K562 (cell line): Measurements from ENCODE around the gene ITGA11. TPM values are rescaled to one million over a fixed set of nuclear protein-coding genes. Genes with fewer than 3 reads are reported as not detected.

Experiments used
- ATAC-seq: fragments of 200-7000 bp; cut with Tn5 transposase; 3 replicates; pipeline ENCODE4 v1.9.1; 2020; ENCODE audit warnings: moderate library complexity
- BruUV-seq: library from RNA; stranded (reverse); fragments of 400-500 nt; replicated peaks from 2 replicates; lab custom pipeline; 2021; lab: Mats Ljungman, UMichigan
- CTCF ChIA-PET: fragments of 300-600 bp; formaldehyde crosslinking; extraction: SDS; loops from one replicate; lab custom pipeline; 2021; ENCODE audit warnings: low intra/inter-chr PET ratio; lab: Yijun Ruan, JAX
- POLR2A ChIA-PET: fragments of 300-600, 350-650 bp; sonication (Branson Sonifier 250); formaldehyde crosslinking; extraction: SDS; loops from one replicate; lab custom pipeline; 2021; ENCODE audit warnings: antibody characterized with exemption, inconsistent platforms; lab: Yijun Ruan, JAX
- DNase-seq, 4 experiments: peaks; one replicate each; pipeline versions ENCODE4 v3.0.0 to v3.0.0-alpha.2; 2011 to 2018; ENCODE audit warnings: low spot score in 3 of 4, mixed read lengths in 3 of 4; ENCODE audit errors: extremely low read depth in 1 of 4
- FAIRE-seq: peaks from 2 replicates; lab custom pipeline; 2011; peaks lifted over from hg19 to GRCh38; lab: Jason Lieb, UNC
- H2AFZ ChIP-seq: 2 replicates; pipeline ENCODE4 v1.6.0; 2011; ENCODE audit warnings: low read depth, low read length, control low read depth, inconsistent platforms
- H3K27ac ChIP-seq: fragments of 200-600 bp; 3 replicates; pipeline ENCODE4 v1.8.0; 2011; ENCODE audit warnings: low read depth, mild to moderate bottlenecking, control low read depth, inconsistent platforms, low read length, moderate library complexity, mixed read lengths; ENCODE audit errors: extremely low read depth
- H3K27me3 ChIP-seq, 2 experiments: fragments of 300-600 bp in 1 of 2; 2 replicates in 1 of 2; 3 replicates in 1 of 2; pipeline versions ENCODE4 v1.6.0 to v1.8.0; 2011; ENCODE audit warnings: inconsistent platforms in 2 of 2, low read length in 2 of 2, mild to moderate bottlenecking in 1 of 2, mixed read lengths in 1 of 2, moderate library complexity in 1 of 2; ENCODE audit not compliant: control insufficient read depth in 2 of 2, insufficient read depth in 2 of 2
- H3K36me3 ChIP-seq: fragments of 300-600 bp; 3 replicates; pipeline ENCODE4 v1.8.0; 2011; ENCODE audit warnings: mild to moderate bottlenecking, low read length, inconsistent platforms; ENCODE audit not compliant: control insufficient read depth, insufficient read depth
- H3K4me1 ChIP-seq, 2 experiments: fragments of 200-600 bp in 1 of 2; replicated peaks in 1 of 2; 2 replicates in 1 of 2; 3 replicates in 1 of 2; pipeline versions ENCODE4 v1.5.1 to v1.8.0; 2011; ENCODE audit warnings: inconsistent platforms in 2 of 2, low read length in 2 of 2, mild to moderate bottlenecking in 1 of 2, mixed read lengths in 1 of 2, moderate library complexity in 1 of 2; ENCODE audit not compliant: control insufficient read depth in 2 of 2, insufficient read depth in 2 of 2
- H3K4me2 ChIP-seq: 2 replicates; pipeline ENCODE4 v1.6.1; 2011; ENCODE audit warnings: low read length, control low read depth, inconsistent platforms, mixed read lengths; ENCODE audit not compliant: insufficient read depth
- H3K4me3 ChIP-seq: fragments of 200-600 bp; sonication (generic), shearing (Covaris generic); 2 replicates; pipeline ENCODE4 v1.5.1; 2016; ENCODE audit warnings: control low read depth, inconsistent platforms
- H3K79me2 ChIP-seq: fragments of 200-600 bp; 3 replicates; pipeline ENCODE4 v1.8.0; 2011; ENCODE audit warnings: low read length, inconsistent platforms; ENCODE audit not compliant: control insufficient read depth, insufficient read depth
- H3K9ac ChIP-seq, 2 experiments: 2 replicates each; pipeline versions ENCODE4 v1.6.0 to v1.6.1; 2011; ENCODE audit warnings: low read depth in 2 of 2, low read length in 2 of 2, control low read depth in 1 of 2, inconsistent platforms in 1 of 2, mild to moderate bottlenecking in 1 of 2, mixed read lengths in 1 of 2; ENCODE audit not compliant: insufficient read depth in 1 of 2
- H3K9me1 ChIP-seq: one replicate; pipeline ENCODE4 v1.6.0; 2011; ENCODE audit warnings: inconsistent platforms, mild to moderate bottlenecking, low read length, moderate library complexity; ENCODE audit not compliant: control insufficient read depth, insufficient read depth
- H3K9me3 ChIP-seq: replicated peaks from 2 replicates; pipeline ENCODE4 v1.5.1; 2011; ENCODE audit warnings: low read depth, low read length, inconsistent platforms; ENCODE audit not compliant: control insufficient read depth, insufficient read depth
- H4K20me1 ChIP-seq: replicated peaks from 2 replicates; pipeline ENCODE4 v1.6.1; 2011; ENCODE audit warnings: low read length, inconsistent platforms, mixed read lengths; ENCODE audit not compliant: control insufficient read depth, insufficient read depth
- HDAC6 ChIP-seq: IDR thresholded peaks from 2 replicates; pipeline ENCODE4 v1.6.1; 2012; ENCODE audit warnings: low read depth, mild to moderate bottlenecking, control low read depth, inconsistent platforms, low read length, moderate library complexity
- HNRNPK ChIP-seq: fragments of 200-400 bp; formaldehyde crosslinking; IDR thresholded peaks from one replicate; pipeline ENCODE4 v1.6.1; 2018; ENCODE audit warnings: mild to moderate bottlenecking, low read depth, low read length; ENCODE audit not compliant: poor library complexity, severe bottlenecking
- NBN ChIP-seq: fragments of 450-650 bp; IDR thresholded peaks from 2 replicates; pipeline ENCODE4 v1.6.1; 2016; ENCODE audit warnings: low read depth, mild to moderate bottlenecking
- WGBS: fragments of 100-300 bp; shearing (Covaris generic); methylation state at CpG from one replicate; pipeline ENCODE4 v1.1.6; 2016; ENCODE audit warnings: low coverage, mixed read lengths; ENCODE audit not compliant: insufficient coverage; ENCODE audit errors: missing lambda C conversion rate; 5-methylcytosine and 5-hydroxymethylcytosine counted together
- in situ Hi-C: fragments of 300-500 bp; cut with MboI; formaldehyde crosslinking; loops from 4 replicates; pipeline ENCODE4 v1.15.0; 2018; ENCODE audit warnings: inconsistent platforms, mixed read lengths
- intact Hi-C: fragments of 100-400 bp; cut with micrococcal nuclease; formaldehyde crosslinking; loops from 2 replicates; pipeline ENCODE4 v1.14.2; 2022
- polyA plus RNA-seq, 8 experiments: library from polyadenylated mRNA; depleted of rRNA in 4 of 8; stranded (reverse) in 5 of 8; unstranded in 3 of 8; fragments of >200 nt; fragmentation: Nextera tagmentation in 2 of 8; fragmentation: Illumina TruSeq in 1 of 8; extraction: Ambion mirVana in 2 of 8; extraction: Trizol in 1 of 8; gene quantifications; 2 replicates each; pipeline versions ENCODE4 v1.2.1 to v1.2.3, GENCODE V29; 2011 to 2014; ENCODE audit warnings: inconsistent platforms in 1 of 8, missing spikeins in 1 of 8
- total RNA-seq, 7 experiments: library from RNA; depleted of rRNA in 6 of 7; stranded (reverse); fragments of >200 nt in 6 of 7; fragmentation: Illumina TruSeq in 2 of 7; extraction: Trizol in 2 of 7; gene quantifications; 2 replicates each; pipeline versions ENCODE4 v1.2.1 to v1.2.3, GENCODE V29; 2011 to 2021; ENCODE audit warnings: low replicate concordance in 1 of 7
- TF ChIP-seq, protein P1 (sequence below), 3 experiments: IDR thresholded peaks in 2 of 3; conservative IDR thresholded peaks in 1 of 3; 2 replicates each; pipeline ENCODE4 v1.5.1; 2011 to 2012; ENCODE audit warnings: low read length in 3 of 3, mild to moderate bottlenecking in 3 of 3, control low read depth in 2 of 3, improper control_type of control experiment in 1 of 3, inconsistent platforms in 1 of 3, low read depth in 1 of 3, mixed read lengths in 1 of 3, moderate library complexity in 1 of 3; ENCODE audit not compliant: insufficient read depth in 2 of 3
- TF ChIP-seq, protein P2 (sequence below): conservative IDR thresholded peaks from 2 replicates; pipeline ENCODE4 v1.6.1; 2011; ENCODE audit warnings: low read depth, mild to moderate bottlenecking, low read length; ENCODE audit not compliant: control insufficient read depth

ITGA11 gene
- total and polyA plus RNA-seq, 9 of the 15 experiments (the other 6 are each of a cell fraction or from before 2014, with no cell fraction given) = 0.01 TPM; not detected in 8

DNA sequence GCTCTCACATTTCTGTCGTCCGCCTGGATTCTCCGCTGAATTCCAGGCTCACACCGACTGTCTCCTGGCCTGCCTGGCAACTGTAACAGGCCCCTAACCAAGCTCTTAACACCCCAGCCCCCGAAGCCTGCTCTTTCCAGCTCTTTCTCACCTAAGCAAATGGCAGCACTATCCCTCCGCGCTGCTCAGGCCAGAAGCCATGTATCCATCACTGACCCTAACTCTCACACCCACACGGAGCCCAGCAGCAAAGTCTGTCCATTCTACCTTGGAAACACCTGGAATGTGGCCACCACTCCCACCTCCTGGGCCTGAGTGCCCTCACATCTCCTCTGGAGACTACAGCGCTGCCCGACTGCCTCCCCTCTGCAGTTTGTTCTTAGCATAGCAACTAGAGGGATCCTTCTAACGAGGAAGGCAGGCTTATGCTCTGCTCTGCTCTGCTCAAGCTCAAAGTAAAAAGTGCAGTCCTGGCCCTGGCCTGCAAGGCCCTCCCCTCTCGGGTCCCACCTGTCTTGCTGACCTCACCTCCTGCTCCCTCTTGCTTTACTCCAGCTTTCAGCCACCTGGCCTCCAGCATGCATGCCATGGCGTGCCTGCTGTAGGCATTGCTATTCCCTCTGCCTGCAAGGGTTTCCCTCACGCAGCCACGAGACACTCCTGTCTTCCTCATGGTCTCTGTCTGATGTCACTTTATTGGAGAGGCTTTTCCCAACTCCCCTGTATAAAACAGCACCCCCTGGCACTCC, 127.2 kb downstream of the ITGA11 start:
- Histone ChIP-seq H3K4me3 (no peak overlapping the region), H3K27ac (no peak overlapping the region), H4K20me1 (no peaks in the 10 kb centered on the region), H3K9ac (no peak overlapping the region), H3K79me2 (no peaks in the 10 kb centered on the region), H3K4me2 (no peak overlapping the region), H3K4me1 (peaks cover 0 to 6% of the 10 kb centered on the region in 2 experiments; a peak in 2 of 5 replicates), H3K9me3 (no peaks in the 10 kb centered on the region), H3K36me3 (no peaks in the 10 kb centered on the region), H3K27me3 (peaks cover 9 to 17% of the 10 kb centered on the region in 2 experiments; a peak in 4 of 5 replicates), H3K9me1 (no peaks in the 10 kb centered on the region), H2AFZ (no peak overlapping the region)
- ChIA-PET CTCF (interaction anchor here (0.8 to 2.6 kb wide), 3 partner anchors 9 to 78 kb away, joined by 3 to 28 read pairs (median 3); no protein-coding TSS in a partner anchor), POLR2A (interaction anchor here (0.7 kb wide), 2 partner anchors 15 to 45 kb away, joined by 3 to 6 read pairs; no protein-coding TSS in a partner anchor)
- WGBS = 35% methylated on average over 15 of the region's 15 CpGs
- intact Hi-C loops = no loop called here
- in situ Hi-C loops = loop anchor here (5.0 kb wide), 1 partner anchor 57 kb away; no protein-coding TSS in a partner anchor
- TF ChIP-seq HDAC6 (no peak), HNRNPK (no peak), NBN (no peak)
- TF ChIP-seq, protein P1, sequence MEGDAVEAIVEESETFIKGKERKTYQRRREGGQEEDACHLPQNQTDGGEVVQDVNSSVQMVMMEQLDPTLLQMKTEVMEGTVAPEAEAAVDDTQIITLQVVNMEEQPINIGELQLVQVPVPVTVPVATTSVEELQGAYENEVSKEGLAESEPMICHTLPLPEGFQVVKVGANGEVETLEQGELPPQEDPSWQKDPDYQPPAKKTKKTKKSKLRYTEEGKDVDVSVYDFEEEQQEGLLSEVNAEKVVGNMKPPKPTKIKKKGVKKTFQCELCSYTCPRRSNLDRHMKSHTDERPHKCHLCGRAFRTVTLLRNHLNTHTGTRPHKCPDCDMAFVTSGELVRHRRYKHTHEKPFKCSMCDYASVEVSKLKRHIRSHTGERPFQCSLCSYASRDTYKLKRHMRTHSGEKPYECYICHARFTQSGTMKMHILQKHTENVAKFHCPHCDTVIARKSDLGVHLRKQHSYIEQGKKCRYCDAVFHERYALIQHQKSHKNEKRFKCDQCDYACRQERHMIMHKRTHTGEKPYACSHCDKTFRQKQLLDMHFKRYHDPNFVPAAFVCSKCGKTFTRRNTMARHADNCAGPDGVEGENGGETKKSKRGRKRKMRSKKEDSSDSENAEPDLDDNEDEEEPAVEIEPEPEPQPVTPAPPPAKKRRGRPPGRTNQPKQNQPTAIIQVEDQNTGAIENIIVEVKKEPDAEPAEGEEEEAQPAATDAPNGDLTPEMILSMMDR (IDR thresholded peaks at IDR 0.05 in 2 of 3, conservative IDR thresholded peaks at IDR 0.05 in 1 of 3; ENCODE audit: insufficient read depth in 2 of 3, low read depth in 1 of 3, low read length in 3 of 3) = peak in 1 of 3 experiments; percentile 7; a peak in 1 of 6 replicates
- TF ChIP-seq, protein P2, sequence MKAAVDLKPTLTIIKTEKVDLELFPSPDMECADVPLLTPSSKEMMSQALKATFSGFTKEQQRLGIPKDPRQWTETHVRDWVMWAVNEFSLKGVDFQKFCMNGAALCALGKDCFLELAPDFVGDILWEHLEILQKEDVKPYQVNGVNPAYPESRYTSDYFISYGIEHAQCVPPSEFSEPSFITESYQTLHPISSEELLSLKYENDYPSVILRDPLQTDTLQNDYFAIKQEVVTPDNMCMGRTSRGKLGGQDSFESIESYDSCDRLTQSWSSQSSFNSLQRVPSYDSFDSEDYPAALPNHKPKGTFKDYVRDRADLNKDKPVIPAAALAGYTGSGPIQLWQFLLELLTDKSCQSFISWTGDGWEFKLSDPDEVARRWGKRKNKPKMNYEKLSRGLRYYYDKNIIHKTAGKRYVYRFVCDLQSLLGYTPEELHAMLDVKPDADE = no peak
- DNase-seq (no peak), FAIRE-seq (no peak), ATAC-seq (peak; percentile 51)
- BruUV-seq = no TSS peak
